SHP77 treated with DMSO at 0.1 percent for 48 hours (cell line): ENCODE results near the gene DAZL.

Experiments
- DNase-seq: peaks from one replicate; lab custom pipeline; 2025; lab: John Stamatoyannopoulos, UW

DAZL gene

GRCh38 chr3:16543242-16543864 is 61.9 kb downstream of the DAZL start:
- no peak for DNase-seq

- DNase-seq = no peak
Observed at GRCh38 chr3:16538507-16538906, 66.7 kb downstream of the DAZL start.

GRCh38 chr3:16536996-16537395 is 68.2 kb downstream of the DAZL start:
- DNase-seq = no peak
